Kidney glomerular epithelial cell (primary cell): ENCODE results near the gene DUS3L.

Experiments used
- DNase-seq: peaks from one replicate; lab custom pipeline; 2025; lab: John Stamatoyannopoulos, UW

Gene DUS3L

DNA sequence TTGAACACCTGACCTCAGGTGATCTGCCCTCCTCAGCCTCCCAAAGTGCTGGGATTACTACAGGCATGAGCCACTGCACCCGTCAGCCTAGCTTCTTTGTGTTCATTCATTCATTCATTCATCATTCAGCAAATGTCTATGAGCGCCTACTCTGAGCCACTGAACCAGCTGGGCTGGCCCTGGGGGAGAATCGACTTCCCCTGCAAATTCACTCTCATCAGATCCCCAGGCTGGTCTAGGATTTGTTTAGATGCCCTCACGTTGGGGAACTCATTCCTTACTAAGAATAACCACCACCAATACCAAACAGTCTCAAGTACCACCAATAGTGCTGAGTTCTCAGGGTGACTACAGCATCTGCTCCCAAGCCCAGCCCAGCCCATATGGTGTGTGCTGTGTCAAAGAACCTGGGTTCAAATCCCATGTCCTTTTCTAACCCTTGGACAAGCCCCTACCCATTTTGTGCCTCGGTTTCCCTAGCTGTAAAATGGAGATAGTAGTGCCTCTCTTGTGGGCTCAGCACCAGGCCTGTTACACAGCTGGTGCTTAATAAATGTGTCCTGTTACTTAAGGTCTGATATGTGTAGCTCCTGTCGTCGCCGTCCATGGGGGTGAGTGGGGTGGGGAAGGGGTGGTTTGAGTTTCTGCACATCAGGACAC is 30.7 kb upstream of the DUS3L start:
- DNase-seq, result no peak

GRCh38 chr19:5820785-5821184 is 29.8 kb upstream of the DUS3L start:
- no peak for DNase-seq

GRCh38 chr19:5818594-5818993 is 27.6 kb upstream of the DUS3L start:
- no peak for DNase-seq

GRCh38 chr19:5817218-5817617 is 26.3 kb upstream of the DUS3L start:
- DNase-seq, result no peak

- no peak for DNase-seq
Observed at GRCh38 chr19:5814852-5815246, 23.9 kb upstream of the DUS3L start.

- DNase-seq, result no peak
Observed at GRCh38 chr19:5814123-5814851, 23.3 kb upstream of the DUS3L start.

- no peak for DNase-seq
Observed at GRCh38 chr19:5811117-5811516, 20.2 kb upstream of the DUS3L start.

DNA sequence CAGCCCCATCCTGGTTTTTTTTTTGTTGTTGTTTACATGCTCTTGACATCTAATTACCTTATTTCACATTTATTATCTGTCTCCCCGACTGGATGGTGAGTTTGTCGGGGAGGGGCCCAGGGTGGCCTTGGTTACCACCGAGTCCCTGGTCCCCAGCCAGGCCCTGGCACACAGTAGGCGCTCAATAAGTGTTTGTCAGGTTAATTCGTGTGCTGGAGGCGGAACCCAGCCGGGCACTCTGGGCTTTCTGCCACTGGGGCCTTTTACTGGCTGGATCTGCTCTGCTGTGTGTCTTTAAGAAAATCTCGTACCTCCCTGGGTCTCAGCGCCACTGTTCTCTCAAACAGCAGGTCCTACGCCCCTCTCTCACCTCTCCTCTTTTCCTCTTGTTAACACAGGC is 18.5 kb upstream of the DUS3L start:
- no peak for DNase-seq

- no peak for DNase-seq
Observed at GRCh38 chr19:5809053-5809452, 18.1 kb upstream of the DUS3L start.

- no peak for DNase-seq
Observed at GRCh38 chr19:5808120-5808816, 17.3 kb upstream of the DUS3L start.

- DNase-seq, result no peak
Observed at GRCh38 chr19:5806905-5807304, 15.9 kb upstream of the DUS3L start.

- no peak for DNase-seq
Observed at GRCh38 chr19:5806133-5806489, 15.1 kb upstream of the DUS3L start.

DNA sequence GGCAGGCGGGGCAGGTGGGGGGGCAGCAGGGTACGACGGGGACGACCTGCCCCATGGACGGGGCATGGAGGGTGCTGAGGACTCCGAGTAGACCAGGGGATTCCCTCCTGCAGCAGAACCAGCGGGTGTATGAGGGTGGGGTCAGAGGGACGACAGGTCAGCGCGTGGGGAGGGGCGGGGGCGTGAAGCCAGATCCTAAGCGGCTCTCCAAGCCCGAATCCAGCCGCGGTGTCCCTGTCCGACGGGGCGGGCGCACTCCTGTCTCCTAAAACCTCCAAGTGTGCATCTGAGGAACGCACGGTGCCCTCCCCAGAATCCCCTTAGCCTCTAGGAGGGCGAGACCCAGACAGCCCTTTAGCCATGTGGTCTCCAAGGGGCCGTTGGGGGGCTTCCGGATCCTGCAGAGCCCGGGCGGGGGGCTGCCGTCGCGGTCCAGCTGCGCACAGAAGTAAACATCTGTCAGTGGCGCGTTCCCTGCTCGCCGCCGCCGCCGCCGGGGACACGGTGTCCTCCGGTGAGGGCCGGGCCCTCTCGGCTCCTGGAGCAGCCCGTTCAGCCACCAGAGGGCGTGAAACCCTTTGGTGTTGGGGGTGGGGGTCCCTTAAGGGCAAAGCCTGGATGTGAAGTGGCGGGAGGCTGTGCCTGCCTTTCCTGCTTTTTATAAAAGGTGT is 14.6 kb upstream of the DUS3L start:
- DNase-seq, result no peak

- DNase-seq, result no peak
Observed at GRCh38 chr19:5804516-5805461, 13.8 kb upstream of the DUS3L start, which contains the start of gene NRTN. Gene NRTN, plus strand, starts transcription at chr19:5805067. Its CDS starts 19,099 bp downstream, at chr19:5824166.

GRCh38 chr19:5803752-5804515 is 13.0 kb upstream of the DUS3L start:
- peak; percentile 83 for DNase-seq

GRCh38 chr19:5803441-5803751 is 12.4 kb upstream of the DUS3L start:
- no peak for DNase-seq

DNA sequence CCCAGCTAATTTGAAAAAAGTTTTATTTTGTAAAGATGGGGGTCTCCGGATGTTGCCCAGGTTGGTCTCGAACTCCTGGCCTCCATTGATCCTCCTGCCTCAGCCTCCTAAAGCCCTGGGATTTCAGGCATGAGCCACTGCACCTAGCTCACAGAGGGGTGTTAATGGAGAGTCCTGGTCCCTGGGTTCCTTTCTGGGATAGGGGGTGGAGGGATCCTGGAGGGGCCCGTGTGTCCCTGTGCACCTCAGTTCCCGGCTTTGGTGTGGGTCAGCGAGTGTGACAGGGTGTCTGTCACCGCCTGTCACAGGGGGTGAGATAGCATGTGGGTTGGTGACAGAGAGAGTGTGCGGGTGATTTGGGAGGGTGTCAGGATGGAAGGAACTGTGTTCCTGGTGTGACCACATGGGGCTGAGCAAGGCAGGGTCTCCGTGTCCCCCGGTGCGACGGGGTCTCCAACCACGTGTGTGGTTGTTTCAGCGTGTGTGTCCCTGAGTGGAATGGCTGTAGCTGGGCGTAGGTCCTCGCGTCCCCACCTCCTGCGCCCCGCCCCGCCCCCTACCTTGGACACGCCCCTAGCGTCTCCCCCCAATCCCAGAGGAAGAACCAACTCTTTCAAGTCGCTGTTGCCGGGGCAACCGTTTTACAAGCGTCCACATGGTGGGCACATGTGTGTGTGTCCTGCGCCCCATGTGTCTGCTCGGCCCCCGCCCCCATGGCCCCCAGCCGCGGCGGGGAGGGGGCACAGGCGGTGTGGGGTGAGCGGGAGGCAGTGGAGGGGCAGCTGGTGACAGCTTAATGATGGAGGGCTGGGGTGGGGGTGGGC is 11.0 kb upstream of the DUS3L start:
- DNase-seq, result no peak

- no peak for DNase-seq
Observed at GRCh38 chr19:5800361-5801270, 9.7 kb upstream of the DUS3L start.
